CD1c-positive myeloid dendritic cell (primary cell): ENCODE data around the gene CALR.
"Not testable (repeated sequence)": the region's sequence is repeated elsewhere in the genome, so short reads cannot be mapped to it uniquely, and the experiment has no call there.

Source experiments
- DNase-seq: peaks from one replicate; pipeline ENCODE4 v3.0.0-alpha.2; 2016; ENCODE audit errors: extremely low spot score

The CALR gene

GRCh38 chr19:12952488-12953137 lies 14.2 kb downstream of the CALR start:
- DNase-seq = peak; percentile 84

GRCh38 chr19:12953138-12953798 lies 14.9 kb downstream of the CALR start:
- no peak for DNase-seq

- no peak for DNase-seq
Measured at GRCh38 chr19:12953799-12954611, 15.6 kb downstream of the CALR start.

GRCh38 chr19:12954612-12954962 lies 16.2 kb downstream of the CALR start:
- no peak for DNase-seq

- DNase-seq = not testable (repeated sequence)
Measured at GRCh38 chr19:12955575-12955974, 17.2 kb downstream of the CALR start.

GRCh38 chr19:12955996-12956395 lies 17.6 kb downstream of the CALR start:
- no peak for DNase-seq

GRCh38 chr19:12956446-12957388 lies 18.3 kb downstream of the CALR start, which contains the start of gene GADD45GIP1:
Gene GADD45GIP1, minus strand, starts transcription at chr19:12957223. Its CDS starts 11 bp downstream, at chr19:12957212.
- DNase-seq = peak; percentile 79

- not testable (repeated sequence) for DNase-seq
Measured at GRCh38 chr19:12957389-12957952, 19.1 kb downstream of the CALR start.

- DNase-seq = no peak
Measured at GRCh38 chr19:12959481-12959880, 21.1 kb downstream of the CALR start.

- DNase-seq = peak; percentile 84
Measured at GRCh38 chr19:12965017-12965811, 26.8 kb downstream of the CALR start.

GRCh38 chr19:12965812-12966135 lies 27.4 kb downstream of the CALR start:
- DNase-seq = no peak

- no peak for DNase-seq
Measured at GRCh38 chr19:12967907-12968306, 29.5 kb downstream of the CALR start.

GRCh38 chr19:12969292-12969988 lies 31.0 kb downstream of the CALR start, which contains the start of gene DAND5:
Gene DAND5, plus strand, starts transcription at chr19:12969576. Its CDS starts 85 bp downstream, at chr19:12969661.
- DNase-seq = no peak

- no peak for DNase-seq
Measured at GRCh38 chr19:12970070-12970820, 31.8 kb downstream of the CALR start.

GRCh38 chr19:12973236-12973635 lies 34.8 kb downstream of the CALR start:
- no peak for DNase-seq

- no peak for DNase-seq
Measured at GRCh38 chr19:12974301-12975220, 36.2 kb downstream of the CALR start.

GRCh38 chr19:12975221-12975741 lies 36.9 kb downstream of the CALR start:
- no peak for DNase-seq

- DNase-seq = not testable (repeated sequence)
Measured at GRCh38 chr19:12976109-12976508, 37.7 kb downstream of the CALR start.
